ENCODE data around the gene IL20RA. TPM values are rescaled to one million over a fixed set of nuclear protein-coding genes. Genes with fewer than 3 reads are reported as not detected.

IL20RA gene, protein sequence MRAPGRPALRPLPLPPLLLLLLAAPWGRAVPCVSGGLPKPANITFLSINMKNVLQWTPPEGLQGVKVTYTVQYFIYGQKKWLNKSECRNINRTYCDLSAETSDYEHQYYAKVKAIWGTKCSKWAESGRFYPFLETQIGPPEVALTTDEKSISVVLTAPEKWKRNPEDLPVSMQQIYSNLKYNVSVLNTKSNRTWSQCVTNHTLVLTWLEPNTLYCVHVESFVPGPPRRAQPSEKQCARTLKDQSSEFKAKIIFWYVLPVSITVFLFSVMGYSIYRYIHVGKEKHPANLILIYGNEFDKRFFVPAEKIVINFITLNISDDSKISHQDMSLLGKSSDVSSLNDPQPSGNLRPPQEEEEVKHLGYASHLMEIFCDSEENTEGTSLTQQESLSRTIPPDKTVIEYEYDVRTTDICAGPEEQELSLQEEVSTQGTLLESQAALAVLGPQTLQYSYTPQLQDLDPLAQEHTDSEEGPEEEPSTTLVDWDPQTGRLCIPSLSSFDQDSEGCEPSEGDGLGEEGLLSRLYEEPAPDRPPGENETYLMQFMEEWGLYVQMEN
- 1 to 10 TPM; 4.6 to 5.2 TPM for polyA plus RNA-seq

DNA sequence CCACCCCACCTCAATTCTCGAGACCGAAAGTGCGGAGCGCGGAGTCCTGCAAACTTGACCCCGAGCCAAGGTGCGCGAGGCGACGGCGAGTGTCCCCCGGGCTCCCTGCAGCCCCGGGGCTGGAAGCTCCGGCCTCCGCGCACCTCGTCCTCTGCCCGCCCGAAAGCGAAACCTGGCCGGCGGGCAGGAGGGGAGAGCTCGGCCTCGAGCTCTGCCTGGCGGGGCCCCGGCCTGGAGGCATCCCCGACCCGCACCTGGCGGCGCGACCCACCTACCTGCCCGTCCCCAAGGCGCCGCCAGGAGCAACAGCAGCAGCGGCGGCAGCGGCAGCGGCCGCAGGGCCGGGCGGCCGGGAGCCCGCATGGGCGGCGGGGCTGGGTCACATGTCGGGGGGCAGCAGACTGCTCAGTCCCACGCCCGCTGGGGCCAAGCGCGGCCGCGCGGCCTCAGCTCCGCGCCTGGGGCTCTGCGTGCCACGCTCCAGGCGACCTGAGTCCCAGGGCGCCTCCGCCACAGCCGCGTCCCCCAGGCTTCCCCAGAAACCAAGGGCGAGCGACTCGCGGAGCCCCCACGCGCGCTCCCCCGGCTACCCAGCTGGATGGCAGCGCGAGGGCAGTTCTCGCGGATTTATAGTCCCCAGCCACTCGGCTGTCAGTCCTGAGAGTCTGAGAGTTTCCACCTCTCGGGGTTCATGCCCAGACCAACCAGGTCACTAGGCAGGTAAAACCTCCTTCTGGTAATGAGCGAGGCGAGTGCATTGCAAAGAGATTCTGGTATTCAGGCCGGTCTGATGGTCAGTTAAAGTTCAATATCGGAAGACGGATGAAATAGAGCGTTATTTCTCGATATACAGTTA is at the start of gene IL20RA:
Gene IL20RA, minus strand, starts transcription at position 600 of the 856 bp plus-strand sequence. Its CDS starts 237 bp downstream, at position 363.
- Histone ChIP-seq H3K27ac (ENCODE audit: low read depth in 2 of 2, low read length in 1 of 2) (peak within 1 kb of the TSS; percentile 75 to 81), H3K27me3 (ENCODE audit: control insufficient read depth in 1 of 2, insufficient read depth in 2 of 2, low read length in 2 of 2) (peaks cover 0 to 3% of the 10 kb centered on the region in 2 donors), H3K4me1 (ENCODE audit: control insufficient read depth in 2 of 2, insufficient read depth in 2 of 2, low read length in 1 of 2) (no peaks in the 10 kb centered on the region), H3K9me3 (ENCODE audit: control insufficient read depth in 2 of 2, insufficient read depth in 1 of 2, low read depth in 1 of 2, low read length in 1 of 2) (no peaks in the 10 kb centered on the region), H3K4me3 (ENCODE audit: low read depth in 1 of 2, low read length in 2 of 2) (peak within 1 kb of the TSS; percentile 71 to 90), H3K36me3 (ENCODE audit: control insufficient read depth in 2 of 2, insufficient read depth in 2 of 2, low read length in 1 of 2) (no peaks in the 10 kb centered on the region)
- 9 to 15% methylated on average over 64 to 83 of the region's 83 CpGs for WGBS, 2 donors

GRCh38 chr6:137093183-137094069 is 48.7 kb upstream of the IL20RA start:
- no peaks in the 10 kb centered on the region for H3K27me3 ChIP-seq (ENCODE audit: control insufficient read depth in 1 of 2, insufficient read depth in 2 of 2, low read length in 2 of 2)
- H3K27ac ChIP-seq (ENCODE audit: low read depth in 2 of 2, low read length in 1 of 2): no peak overlapping the region
- H3K36me3 ChIP-seq (ENCODE audit: control insufficient read depth in 2 of 2, insufficient read depth in 2 of 2, low read length in 1 of 2): no peaks in the 10 kb centered on the region
- 81 to 83% methylated on average over 6 of the region's 6 CpGs for WGBS, 2 donors
- H3K4me1 ChIP-seq (ENCODE audit: control insufficient read depth in 2 of 2, insufficient read depth in 2 of 2, low read length in 1 of 2): no peaks in the 10 kb centered on the region
- H3K4me3 ChIP-seq (ENCODE audit: low read depth in 1 of 2, low read length in 2 of 2): no peak overlapping the region
- H3K9me3 ChIP-seq (ENCODE audit: control insufficient read depth in 2 of 2, insufficient read depth in 1 of 2, low read depth in 1 of 2, low read length in 1 of 2): no peaks in the 10 kb centered on the region

- H3K9me3 ChIP-seq (ENCODE audit: control insufficient read depth in 2 of 2, insufficient read depth in 1 of 2, low read depth in 1 of 2, low read length in 1 of 2): no peaks in the 10 kb centered on the region
- H3K27ac ChIP-seq (ENCODE audit: low read depth in 2 of 2, low read length in 1 of 2): no peak overlapping the region
- H3K4me1 ChIP-seq (ENCODE audit: control insufficient read depth in 2 of 2, insufficient read depth in 2 of 2, low read length in 1 of 2): no peaks in the 10 kb centered on the region
- H3K36me3 ChIP-seq (ENCODE audit: control insufficient read depth in 2 of 2, insufficient read depth in 2 of 2, low read length in 1 of 2): no peaks in the 10 kb centered on the region
- no peak overlapping the region for H3K4me3 ChIP-seq (ENCODE audit: low read depth in 1 of 2, low read length in 2 of 2)
- no peaks in the 10 kb centered on the region for H3K27me3 ChIP-seq (ENCODE audit: control insufficient read depth in 1 of 2, insufficient read depth in 2 of 2, low read length in 2 of 2)
- WGBS, 2 donors: 55 to 87% methylated on average over 1 of the region's 1 CpG
Measured at GRCh38 chr6:137092018-137092417, 47.3 kb upstream of the IL20RA start.

DNA sequence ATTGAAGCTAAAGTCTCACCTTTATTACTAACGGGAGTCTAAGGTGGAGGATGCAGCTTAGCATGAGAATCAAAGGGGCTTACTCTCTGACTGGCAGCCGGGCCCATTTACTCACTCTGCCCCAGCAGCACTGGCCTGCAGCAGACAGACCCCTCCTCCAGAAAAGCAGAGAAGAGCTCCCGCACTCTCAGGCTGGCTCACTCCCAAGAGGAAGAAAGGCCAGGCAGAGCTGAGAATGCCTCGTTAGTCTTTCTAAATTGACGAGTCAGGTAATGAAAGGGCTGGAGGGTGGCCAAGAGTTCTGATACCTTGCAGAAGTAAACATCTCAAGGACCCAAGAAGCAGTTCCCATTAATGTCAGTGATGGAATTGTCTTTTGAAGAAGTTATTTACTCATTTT is 44.5 kb upstream of the IL20RA start:
- Histone ChIP-seq H3K27me3 (ENCODE audit: control insufficient read depth in 1 of 2, insufficient read depth in 2 of 2, low read length in 2 of 2) (no peaks in the 10 kb centered on the region), H3K9me3 (ENCODE audit: control insufficient read depth in 2 of 2, insufficient read depth in 1 of 2, low read depth in 1 of 2, low read length in 1 of 2) (no peaks in the 10 kb centered on the region), H3K27ac (ENCODE audit: low read depth in 2 of 2, low read length in 1 of 2) (no peak overlapping the region), H3K4me3 (ENCODE audit: low read depth in 1 of 2, low read length in 2 of 2) (no peak overlapping the region), H3K4me1 (ENCODE audit: control insufficient read depth in 2 of 2, insufficient read depth in 2 of 2, low read length in 1 of 2) (no peaks in the 10 kb centered on the region), H3K36me3 (ENCODE audit: control insufficient read depth in 2 of 2, insufficient read depth in 2 of 2, low read length in 1 of 2) (no peaks in the 10 kb centered on the region)
- WGBS, 2 donors: 39 to 44% methylated on average over 5 of the region's 5 CpGs

DNA sequence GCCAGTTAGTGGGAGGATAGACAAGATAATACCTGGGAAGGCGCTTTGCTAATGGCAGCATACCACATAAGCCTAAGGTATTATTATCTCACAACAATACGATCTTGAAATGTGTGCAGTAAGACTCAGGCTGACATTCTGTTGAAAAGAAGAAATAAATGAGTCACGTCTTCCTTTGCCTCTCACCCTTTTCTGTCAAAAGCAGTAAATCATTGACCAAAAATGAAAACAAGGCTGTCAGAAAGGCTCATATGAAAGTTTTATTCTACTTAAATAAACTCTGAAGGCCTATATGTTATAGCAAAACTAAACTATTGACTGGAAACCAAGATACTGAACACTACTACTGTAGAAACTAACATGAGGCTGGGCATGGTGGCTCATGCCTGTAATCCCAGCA is 43.1 kb upstream of the IL20RA start:
- H3K4me1 ChIP-seq (ENCODE audit: control insufficient read depth in 2 of 2, insufficient read depth in 2 of 2, low read length in 1 of 2): no peaks in the 10 kb centered on the region
- H3K27me3 ChIP-seq (ENCODE audit: control insufficient read depth in 1 of 2, insufficient read depth in 2 of 2, low read length in 2 of 2): no peaks in the 10 kb centered on the region
- no peaks in the 10 kb centered on the region for H3K9me3 ChIP-seq (ENCODE audit: control insufficient read depth in 2 of 2, insufficient read depth in 1 of 2, low read depth in 1 of 2, low read length in 1 of 2)
- no peaks in the 10 kb centered on the region for H3K36me3 ChIP-seq (ENCODE audit: control insufficient read depth in 2 of 2, insufficient read depth in 2 of 2, low read length in 1 of 2)
- 69 to 75% methylated on average over 3 of the region's 3 CpGs for WGBS, 2 donors
- H3K4me3 ChIP-seq (ENCODE audit: low read depth in 1 of 2, low read length in 2 of 2): no peak overlapping the region
- H3K27ac ChIP-seq (ENCODE audit: low read depth in 2 of 2, low read length in 1 of 2): no peak overlapping the region

- Histone ChIP-seq H3K36me3 (ENCODE audit: control insufficient read depth in 2 of 2, insufficient read depth in 2 of 2, low read length in 1 of 2) (no peaks in the 10 kb centered on the region), H3K27me3 (ENCODE audit: control insufficient read depth in 1 of 2, insufficient read depth in 2 of 2, low read length in 2 of 2) (no peaks in the 10 kb centered on the region), H3K4me1 (ENCODE audit: control insufficient read depth in 2 of 2, insufficient read depth in 2 of 2, low read length in 1 of 2) (no peaks in the 10 kb centered on the region), H3K27ac (ENCODE audit: low read depth in 2 of 2, low read length in 1 of 2) (no peak overlapping the region), H3K4me3 (ENCODE audit: low read depth in 1 of 2, low read length in 2 of 2) (no peak overlapping the region), H3K9me3 (ENCODE audit: control insufficient read depth in 2 of 2, insufficient read depth in 1 of 2, low read depth in 1 of 2, low read length in 1 of 2) (no peaks in the 10 kb centered on the region)
- WGBS, 2 donors: 95 to 100% methylated on average over 1 of the region's 1 CpG
Measured at GRCh38 chr6:137086031-137086430, 41.3 kb upstream of the IL20RA start.

GRCh38 chr6:137084865-137085617 is 40.3 kb upstream of the IL20RA start:
- WGBS, 2 donors: 37 to 39% methylated on average over 2 of the region's 2 CpGs
- Histone ChIP-seq H3K4me1 (ENCODE audit: control insufficient read depth in 2 of 2, insufficient read depth in 2 of 2, low read length in 1 of 2) (no peaks in the 10 kb centered on the region), H3K27ac (ENCODE audit: low read depth in 2 of 2, low read length in 1 of 2) (no peak overlapping the region)

GRCh38 chr6:137084090-137084489 is 39.3 kb upstream of the IL20RA start:
- 76% methylated on average over 4 of the region's 4 CpGs for WGBS, 2 donors
- no peaks in the 10 kb centered on the region for H3K4me1 ChIP-seq (ENCODE audit: control insufficient read depth in 2 of 2, insufficient read depth in 2 of 2, low read length in 1 of 2)
- H3K27me3 ChIP-seq (ENCODE audit: control insufficient read depth in 1 of 2, insufficient read depth in 2 of 2, low read length in 2 of 2): no peaks in the 10 kb centered on the region
- no peak overlapping the region for H3K27ac ChIP-seq (ENCODE audit: low read depth in 2 of 2, low read length in 1 of 2)
- no peaks in the 10 kb centered on the region for H3K36me3 ChIP-seq (ENCODE audit: control insufficient read depth in 2 of 2, insufficient read depth in 2 of 2, low read length in 1 of 2)
- H3K9me3 ChIP-seq (ENCODE audit: control insufficient read depth in 2 of 2, insufficient read depth in 1 of 2, low read depth in 1 of 2, low read length in 1 of 2): no peaks in the 10 kb centered on the region
- H3K4me3 ChIP-seq (ENCODE audit: low read depth in 1 of 2, low read length in 2 of 2): no peak overlapping the region

More at GRCh38 chr6:137084865-137085617, 40.3 kb upstream of the IL20RA start:
- H3K36me3 ChIP-seq (ENCODE audit: control insufficient read depth in 2 of 2, insufficient read depth in 2 of 2, low read length in 1 of 2): no peaks in the 10 kb centered on the region
- H3K9me3 ChIP-seq (ENCODE audit: control insufficient read depth in 2 of 2, insufficient read depth in 1 of 2, low read depth in 1 of 2, low read length in 1 of 2): no peaks in the 10 kb centered on the region
- H3K27me3 ChIP-seq (ENCODE audit: control insufficient read depth in 1 of 2, insufficient read depth in 2 of 2, low read length in 2 of 2): no peaks in the 10 kb centered on the region
- no peak overlapping the region for H3K4me3 ChIP-seq (ENCODE audit: low read depth in 1 of 2, low read length in 2 of 2)
